Transverse colon (tissue), 4 donors: ENCODE results near the gene TNFSF10. TPM values are rescaled to one million over a fixed set of nuclear protein-coding genes. Genes with fewer than 3 reads are reported as not detected.

ENCODE experiments used
- DNase-seq: peaks from one replicate; pipeline ENCODE4 v3.0.0-alpha.2; 2019
- H3K27ac ChIP-seq, 4 donors: fragments of 200-600 bp; sonication (generic); 2 replicates each; pipeline ENCODE4 v1.5.1; 2016 to 2018; ENCODE audit warnings: inconsistent platforms in 4 of 4
- H3K27me3 ChIP-seq: fragments of 200-600 bp; sonication (generic); 2 replicates; pipeline ENCODE4 v1.5.1; 2017; ENCODE audit warnings: inconsistent platforms
- H3K36me3 ChIP-seq, 4 donors: fragments of 200-600 bp; sonication (generic); 2 replicates each; pipeline ENCODE4 v1.5.1; 2017 to 2019; ENCODE audit warnings: inconsistent platforms in 4 of 4
- H3K4me1 ChIP-seq, 4 donors: fragments of 200-600 bp; sonication (generic); 2 replicates each; pipeline ENCODE4 v1.5.1; 2017 to 2020; ENCODE audit warnings: inconsistent platforms in 4 of 4
- H3K4me3 ChIP-seq, 4 donors: fragments of 200-600 bp; sonication (generic); 1 replicate in 1 of 4; 2 replicates in 3 of 4; pipeline versions ENCODE4 v1.5.1 to v1.6.1; 2017 to 2019; ENCODE audit warnings: inconsistent platforms in 4 of 4
- H3K9me3 ChIP-seq, 2 donors: fragments of 200-600 bp; sonication (generic); 2 replicates each; pipeline ENCODE4 v1.5.1; 2017 to 2019; ENCODE audit warnings: inconsistent platforms in 2 of 2
- CTCF ChIP-seq, 5 experiments: fragments of 200-600 bp in 3 of 5; fragments of 450-650 bp in 2 of 5; sonication (generic) in 3 of 5; IDR thresholded peaks; 1 replicate in 2 of 5; 2 replicates in 3 of 5; pipeline ENCODE4 v1.5.1; 2016 to 2017; ENCODE audit warnings: antibody characterized with exemption in 5 of 5, inconsistent platforms in 3 of 5, mild to moderate bottlenecking in 2 of 5, moderate library complexity in 1 of 5
- EP300 ChIP-seq: sonication (generic); formaldehyde crosslinking; IDR thresholded peaks from one replicate; pipeline ENCODE4 v1.6.1; 2017; ENCODE audit warnings: antibody characterized with exemption, low read depth
- POLR2A ChIP-seq: fragments of 450-650 bp; IDR thresholded peaks from one replicate; pipeline ENCODE4 v1.6.1; 2016; ENCODE audit warnings: antibody characterized with exemption, mild to moderate bottlenecking, moderate library complexity
- POLR2AphosphoS5 ChIP-seq, 3 donors: sonication (generic); formaldehyde crosslinking; IDR thresholded peaks; one replicate each; pipeline ENCODE4 v1.6.1; 2016; ENCODE audit warnings: antibody characterized with exemption in 3 of 3
- WGBS, 2 donors: methylation state at CpG; one replicate each; pipeline ENCODE4 v1.1.5; 2018; ENCODE audit warnings: low coverage in 1 of 2; 5-methylcytosine and 5-hydroxymethylcytosine counted together
- in situ Hi-C, 4 donors: fragments of 200-750 bp; cut with MboI; loops; one replicate each; pipeline versions ENCODE4 v1.15.0 to v1.15.1; 2017; ENCODE audit warnings: low sequenced_read_pairs in 3 of 4, low pct_ligation_motif_present in 1 of 4, low pct_unique_long_range_greater_than_20kb in 1 of 4
- intact Hi-C: fragments of 100-400 bp; cut with DNase I; formaldehyde crosslinking; loops from one replicate; pipeline ENCODE4 v1.15.1; 2023; ENCODE audit warnings: low total_unique reads
- total RNA-seq, 4 donors: library from RNA; depleted of rRNA; stranded (reverse); fragments of >200 nt; gene quantifications; one replicate each; pipeline ENCODE4 v1.1.0, GENCODE V29; 2016

Gene TNFSF10
- total RNA-seq, 4 donors from 2014 or later: 73.8 to 150 (median 125) TPM

GRCh38 chr3:172519740-172520139 is 3.5 kb downstream of the TNFSF10 start:
- H3K36me3 ChIP-seq: peaks cover 0 to under 1% (median 0%) of the 10 kb centered on the region in 4 donors
- no peaks in the 10 kb centered on the region for H3K27me3 ChIP-seq
- WGBS, 2 donors: 38 to 51% methylated on average over 3 to 5 of the region's 5 CpGs
- no peak for TF ChIP-seq POLR2AphosphoS5 (IDR thresholded peaks at IDR 0.05)
- no peak for TF ChIP-seq POLR2A
- TF ChIP-seq CTCF (IDR thresholded peaks at IDR 0.05): no peak
- no peak for TF ChIP-seq EP300
- intact Hi-C loops: loop anchor here (10.0 kb wide), 1 partner anchor 55 kb away; no protein-coding TSS in a partner anchor
- no peak for DNase-seq
- in situ Hi-C loops: no loop called here
- H3K4me1 ChIP-seq: peaks cover 37 to 81% (median 63%) of the 10 kb centered on the region in 4 donors
- peak overlapping the region in 1 of 4 donors; percentile 51 for H3K4me3 ChIP-seq
- H3K9me3 ChIP-seq: no peaks in the 10 kb centered on the region
- H3K27ac ChIP-seq: peak overlapping the region; percentile 82 to 94 (median 89)

- intact Hi-C loops (no loop called here), in situ Hi-C loops (no loop called here)
- H3K27me3 ChIP-seq: no peaks in the 10 kb centered on the region
- H3K4me1 ChIP-seq: peaks cover 41 to 81% (median 65%) of the 10 kb centered on the region in 4 donors
- 57 to 60% methylated on average over 2 of the region's 2 CpGs for WGBS, 2 donors
- H3K27ac ChIP-seq: peak overlapping the region; percentile 82 to 94 (median 89)
- DNase-seq: no peak
- H3K9me3 ChIP-seq: no peaks in the 10 kb centered on the region
- TF ChIP-seq EP300 (no peak), POLR2A (no peak), POLR2AphosphoS5 (IDR thresholded peaks at IDR 0.05) (no peak), CTCF (IDR thresholded peaks at IDR 0.05) (no peak)
- peak overlapping the region in 1 of 4 donors; percentile 51 for H3K4me3 ChIP-seq
- H3K36me3 ChIP-seq: peaks cover 0 to 7% (median under 1%) of the 10 kb centered on the region in 4 donors
These were observed 4.1 kb downstream of the TNFSF10 start for GRCh38 chr3:172518929-172519640.

DNA sequence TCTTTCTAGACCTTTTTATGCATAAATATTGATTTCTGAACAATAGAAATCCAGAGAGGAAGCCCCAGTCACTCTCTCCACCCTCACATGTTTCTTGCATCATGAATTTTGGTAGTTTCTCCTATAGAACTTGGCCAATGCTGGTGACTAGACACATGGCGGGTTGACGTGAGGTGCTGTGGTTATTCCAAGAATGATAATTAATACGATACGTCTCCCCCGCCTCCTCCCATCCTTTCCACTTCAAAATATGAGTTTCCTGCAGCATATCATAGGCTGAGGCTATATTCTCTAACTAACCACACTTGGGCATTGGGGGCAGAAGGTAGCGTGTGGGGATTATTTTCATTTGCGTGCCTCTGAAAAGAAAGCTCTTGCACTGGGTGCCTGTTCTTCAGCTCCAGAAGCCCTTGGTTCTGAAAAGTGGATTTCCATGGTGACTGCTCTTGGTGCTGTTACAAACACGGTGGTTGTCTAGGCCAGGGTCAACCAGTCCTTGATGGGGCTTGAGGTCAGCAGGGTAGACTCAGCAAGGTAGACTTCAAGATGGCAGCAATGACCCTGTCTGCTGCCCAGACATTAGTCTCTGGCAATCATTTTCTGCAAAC is 5.3 kb downstream of the TNFSF10 start:
- Histone ChIP-seq H3K4me3 (peak overlapping the region in 1 of 4 donors; percentile 13), H3K9me3 (no peaks in the 10 kb centered on the region), H3K27ac (peak overlapping the region; percentile 82 to 92 (median 87)), H3K4me1 (peaks cover 35 to 85% (median 67%) of the 10 kb centered on the region in 4 donors), H3K27me3 (no peaks in the 10 kb centered on the region), H3K36me3 (peaks cover 0 to 11% (median 4%) of the 10 kb centered on the region in 4 donors)
- intact Hi-C loops: no loop called here
- no peak for TF ChIP-seq POLR2AphosphoS5 (IDR thresholded peaks at IDR 0.05)
- TF ChIP-seq CTCF (IDR thresholded peaks at IDR 0.05): no peak
- TF ChIP-seq POLR2A: no peak
- TF ChIP-seq EP300: no peak
- 81 to 85% methylated on average over 5 to 8 of the region's 8 CpGs for WGBS, 2 donors
- in situ Hi-C loops: no loop called here
- no peak for DNase-seq
